ENCODE results near the gene MTERF4. TPM values are rescaled to one million over a fixed set of nuclear protein-coding genes. Genes with fewer than 3 reads are reported as not detected.

MTERF4 gene
- polyA plus RNA-seq, 3 donors: 15.5 to 37.4 (median 17.8) TPM

GRCh38 chr2:241063093-241063551 lies 39.0 kb downstream of the MTERF4 start:
- TF ChIP-seq CTCF (IDR thresholded peaks at IDR 0.05): no peak
- H3K79me2 ChIP-seq (ENCODE audit: insufficient read depth, low read length): no peaks in the 10 kb centered on the region
- no peaks in the 10 kb centered on the region for H3K36me3 Mint-ChIP-seq
- H3K4me2 ChIP-seq (replicated peaks; ENCODE audit: extremely low read depth, low read length, poor library complexity, severe bottlenecking): no peak overlapping the region
- H3K27ac Mint-ChIP-seq: no peak overlapping the region
- H3K9me3 Mint-ChIP-seq: no peaks in the 10 kb centered on the region
- intact Hi-C loops (cut with micrococcal nuclease): no loop called here
- WGBS (ENCODE audit: insufficient coverage): 85% methylated on average over 13 of the region's 13 CpGs
- no peak overlapping the region for H3K27ac ChIP-seq (ENCODE audit: low read depth in 1 of 2, low read length in 2 of 2)
- H4K20me1 ChIP-seq (ENCODE audit: insufficient read depth, low read length): no peaks in the 10 kb centered on the region
- H3K9ac ChIP-seq (ENCODE audit: insufficient read depth, low read length, poor library complexity, severe bottlenecking): no peak overlapping the region
- H2AFZ ChIP-seq (ENCODE audit: insufficient read depth, low read depth, low read length, poor library complexity, severe bottlenecking): no peak overlapping the region
- peaks cover 7 to 22% (median 11%) of the 10 kb centered on the region in 3 donors for H3K27me3 Mint-ChIP-seq (ENCODE audit: low read depth in 3 of 3)
- peaks cover 3% of the 10 kb centered on the region for H3K4me1 Mint-ChIP-seq
- H3K36me3 ChIP-seq (replicated peaks in 1 of 2; ENCODE audit: control insufficient read depth in 1 of 2, insufficient read depth in 2 of 2, low read length in 2 of 2): no peaks in the 10 kb centered on the region
- DNase-seq: no peak
- no peaks in the 10 kb centered on the region for H3K9me3 ChIP-seq (replicated peaks in 1 of 2; ENCODE audit: control insufficient read depth in 1 of 2, insufficient read depth in 1 of 2, low read length in 2 of 2)
- no peaks in the 10 kb centered on the region for H3K27me3 ChIP-seq (ENCODE audit: control insufficient read depth in 2 of 2, insufficient read depth in 2 of 2, low read length in 2 of 2)
- H3K4me3 Mint-ChIP-seq: no peak overlapping the region
- H3K4me3 ChIP-seq (replicated peaks in 1 of 3; ENCODE audit: low read depth in 2 of 3, low read length in 3 of 3): no peak overlapping the region
- no peaks in the 10 kb centered on the region for H3K4me1 ChIP-seq (ENCODE audit: control insufficient read depth in 1 of 2, insufficient read depth in 2 of 2, low read length in 2 of 2)

GRCh38 chr2:241062389-241063092 lies 39.5 kb downstream of the MTERF4 start:
- H3K4me1 Mint-ChIP-seq: peaks cover 3% of the 10 kb centered on the region
- H3K79me2 ChIP-seq (ENCODE audit: insufficient read depth, low read length): no peaks in the 10 kb centered on the region
- H3K27ac Mint-ChIP-seq: no peak overlapping the region

More at GRCh38 chr2:241062389-241063092, 39.5 kb downstream of the MTERF4 start:
- 94% methylated on average over 15 of the region's 15 CpGs for WGBS (ENCODE audit: insufficient coverage)
- no peak overlapping the region for H3K4me2 ChIP-seq (replicated peaks; ENCODE audit: extremely low read depth, low read length, poor library complexity, severe bottlenecking)
- DNase-seq: no peak
- Mint-ChIP-seq H3K9me3 (no peaks in the 10 kb centered on the region), H3K4me3 (no peak overlapping the region), H3K27me3 (ENCODE audit: low read depth in 3 of 3) (peaks cover 7 to 22% (median 11%) of the 10 kb centered on the region in 3 donors), H3K36me3 (no peaks in the 10 kb centered on the region)
- no peaks in the 10 kb centered on the region for H3K27me3 ChIP-seq (ENCODE audit: control insufficient read depth in 2 of 2, insufficient read depth in 2 of 2, low read length in 2 of 2)
- H3K9ac ChIP-seq (ENCODE audit: insufficient read depth, low read length, poor library complexity, severe bottlenecking): no peak overlapping the region
- H3K36me3 ChIP-seq (replicated peaks in 1 of 2; ENCODE audit: control insufficient read depth in 1 of 2, insufficient read depth in 2 of 2, low read length in 2 of 2): no peaks in the 10 kb centered on the region
- intact Hi-C loops (cut with micrococcal nuclease): no loop called here
- H3K4me1 ChIP-seq (ENCODE audit: control insufficient read depth in 1 of 2, insufficient read depth in 2 of 2, low read length in 2 of 2): no peaks in the 10 kb centered on the region
- no peaks in the 10 kb centered on the region for H4K20me1 ChIP-seq (ENCODE audit: insufficient read depth, low read length)
- no peak overlapping the region for H3K4me3 ChIP-seq (replicated peaks in 1 of 3; ENCODE audit: low read depth in 2 of 3, low read length in 3 of 3)
- TF ChIP-seq CTCF (IDR thresholded peaks at IDR 0.05): no peak
- no peaks in the 10 kb centered on the region for H3K9me3 ChIP-seq (replicated peaks in 1 of 2; ENCODE audit: control insufficient read depth in 1 of 2, insufficient read depth in 1 of 2, low read length in 2 of 2)
- no peak overlapping the region for H3K27ac ChIP-seq (ENCODE audit: low read depth in 1 of 2, low read length in 2 of 2)
- H2AFZ ChIP-seq (ENCODE audit: insufficient read depth, low read depth, low read length, poor library complexity, severe bottlenecking): no peak overlapping the region
